ENCODE measurements around the gene DNAJC16. TPM values are rescaled to one million over a fixed set of nuclear protein-coding genes. Genes with fewer than 3 reads are reported as not detected.
"Not testable (repeated sequence)": the region's sequence is repeated elsewhere in the genome, so short reads cannot be mapped to it uniquely, and the experiment has no call there.

Gene DNAJC16
- total RNA-seq, 2 donors from 2014 or later: 23.1 to 31.6 TPM

GRCh38 chr1:15603050-15603965 is 76.7 kb downstream of the DNAJC16 start:
- Mint-ChIP-seq H3K9me3 (peaks cover 10% of the 10 kb centered on the region), H3K27me3 (ENCODE audit: insufficient read depth) (peaks cover 38% of the 10 kb centered on the region), H3K4me1 (peaks cover 2% of the 10 kb centered on the region), H3K4me3 (peak overlapping the region; percentile 70), H3K36me3 (ENCODE audit: low read depth) (no peaks in the 10 kb centered on the region), H3K27ac (peak overlapping the region; percentile 57)
- Histone ChIP-seq H3K27ac (ENCODE audit: low read depth, low read length) (no peak overlapping the region), H3K4me3 (ENCODE audit: low read length) (peak overlapping the region; percentile 80), H3K9ac (ENCODE audit: extremely low read depth, low read length, poor library complexity, severe bottlenecking) (peak overlapping the region; percentile 51), H3K36me3 (ENCODE audit: control insufficient read depth, insufficient read depth, low read length) (no peaks in the 10 kb centered on the region), H3K4me1 (ENCODE audit: control insufficient read depth, insufficient read depth, low read length) (no peaks in the 10 kb centered on the region), H3K27me3 (ENCODE audit: control insufficient read depth, insufficient read depth, low read length, poor library complexity, severe bottlenecking) (peaks cover 7% of the 10 kb centered on the region), H3K9me3 (ENCODE audit: control insufficient read depth, low read length) (no peaks in the 10 kb centered on the region)
- DNase-seq: peak; percentile 98
- TF ChIP-seq, protein P1, sequence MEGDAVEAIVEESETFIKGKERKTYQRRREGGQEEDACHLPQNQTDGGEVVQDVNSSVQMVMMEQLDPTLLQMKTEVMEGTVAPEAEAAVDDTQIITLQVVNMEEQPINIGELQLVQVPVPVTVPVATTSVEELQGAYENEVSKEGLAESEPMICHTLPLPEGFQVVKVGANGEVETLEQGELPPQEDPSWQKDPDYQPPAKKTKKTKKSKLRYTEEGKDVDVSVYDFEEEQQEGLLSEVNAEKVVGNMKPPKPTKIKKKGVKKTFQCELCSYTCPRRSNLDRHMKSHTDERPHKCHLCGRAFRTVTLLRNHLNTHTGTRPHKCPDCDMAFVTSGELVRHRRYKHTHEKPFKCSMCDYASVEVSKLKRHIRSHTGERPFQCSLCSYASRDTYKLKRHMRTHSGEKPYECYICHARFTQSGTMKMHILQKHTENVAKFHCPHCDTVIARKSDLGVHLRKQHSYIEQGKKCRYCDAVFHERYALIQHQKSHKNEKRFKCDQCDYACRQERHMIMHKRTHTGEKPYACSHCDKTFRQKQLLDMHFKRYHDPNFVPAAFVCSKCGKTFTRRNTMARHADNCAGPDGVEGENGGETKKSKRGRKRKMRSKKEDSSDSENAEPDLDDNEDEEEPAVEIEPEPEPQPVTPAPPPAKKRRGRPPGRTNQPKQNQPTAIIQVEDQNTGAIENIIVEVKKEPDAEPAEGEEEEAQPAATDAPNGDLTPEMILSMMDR (conservative IDR thresholded peaks at IDR 0.05): no peak
- 43 to 59% methylated on average over 48 to 56 of the region's 56 CpGs for WGBS, 2 experiments (ENCODE audit: insufficient coverage in 1 of 2, insufficient read length in 1 of 2)

DNA sequence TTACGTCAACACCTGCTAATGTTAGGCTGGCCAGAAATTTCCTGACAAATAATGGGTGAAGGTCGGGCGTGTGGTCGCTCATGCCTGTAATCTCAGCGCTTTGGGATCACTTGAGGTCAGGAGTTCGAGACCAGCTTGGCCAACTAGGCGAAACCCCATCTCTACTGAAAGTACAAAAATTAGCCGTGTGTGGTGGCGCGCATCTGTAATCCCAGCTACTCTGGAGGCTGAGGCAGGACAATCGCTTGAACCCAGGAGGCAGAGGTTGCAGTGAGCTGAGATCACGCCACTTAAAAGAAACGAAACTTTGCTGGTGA is 77.3 kb downstream of the DNAJC16 start:
- not testable (repeated sequence) for H3K9ac ChIP-seq (ENCODE audit: extremely low read depth, low read length, poor library complexity, severe bottlenecking); H3K4me1 Mint-ChIP-seq; H3K9me3 ChIP-seq (ENCODE audit: control insufficient read depth, low read length); H3K36me3 Mint-ChIP-seq (ENCODE audit: low read depth); H3K36me3 ChIP-seq (ENCODE audit: control insufficient read depth, insufficient read depth, low read length); H3K27ac ChIP-seq (ENCODE audit: low read depth, low read length); H3K27me3 ChIP-seq (ENCODE audit: control insufficient read depth, insufficient read depth, low read length, poor library complexity, severe bottlenecking); H3K4me1 ChIP-seq (ENCODE audit: control insufficient read depth, insufficient read depth, low read length); DNase-seq
- WGBS, 2 experiments (ENCODE audit: insufficient coverage in 1 of 2, insufficient read length in 1 of 2): 92 to 95% methylated on average over 13 of the region's 13 CpGs
- H3K4me3 ChIP-seq (ENCODE audit: low read length): peak overlapping the region; percentile 80
- Mint-ChIP-seq H3K27me3 (ENCODE audit: insufficient read depth) (peaks cover 35% of the 10 kb centered on the region), H3K4me3 (peak overlapping the region; percentile 70), H3K9me3 (peaks cover 10% of the 10 kb centered on the region), H3K27ac (peak overlapping the region; percentile 57)

DNA sequence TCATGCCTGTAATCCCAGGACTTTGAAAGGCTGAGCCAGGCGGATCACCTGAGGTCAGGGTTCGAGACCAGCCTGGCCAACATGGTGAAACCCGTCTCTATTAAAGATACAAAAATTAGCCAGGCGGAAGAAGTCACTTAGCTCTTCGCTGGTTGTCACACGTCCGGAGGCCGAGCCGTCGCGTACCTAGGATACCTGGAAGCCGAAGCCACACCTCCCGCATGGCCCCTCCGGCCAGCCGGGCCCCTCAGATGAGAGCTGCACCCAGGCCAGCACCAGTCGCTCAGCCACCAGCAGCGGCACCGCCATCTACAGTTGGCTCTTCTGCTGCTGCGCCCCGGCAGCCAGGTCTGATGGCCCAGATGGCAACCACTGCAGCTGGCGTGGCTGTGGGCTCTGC is 77.8 kb downstream of the DNAJC16 start:
- H3K4me3 Mint-ChIP-seq; H3K9ac ChIP-seq (ENCODE audit: extremely low read depth, low read length, poor library complexity, severe bottlenecking); H3K36me3 ChIP-seq (ENCODE audit: control insufficient read depth, insufficient read depth, low read length); H3K4me1 Mint-ChIP-seq; H3K4me3 ChIP-seq (ENCODE audit: low read length); H3K27ac ChIP-seq (ENCODE audit: low read depth, low read length); H3K9me3 ChIP-seq (ENCODE audit: control insufficient read depth, low read length); H3K27ac Mint-ChIP-seq; H3K27me3 ChIP-seq (ENCODE audit: control insufficient read depth, insufficient read depth, low read length, poor library complexity, severe bottlenecking); H3K36me3 Mint-ChIP-seq (ENCODE audit: low read depth); DNase-seq; H3K4me1 ChIP-seq (ENCODE audit: control insufficient read depth, insufficient read depth, low read length): not testable (repeated sequence)
- 93 to 95% methylated on average over 17 to 21 of the region's 21 CpGs for WGBS, 2 experiments (ENCODE audit: insufficient coverage in 1 of 2, insufficient read length in 1 of 2)
- H3K9me3 Mint-ChIP-seq: peaks cover 10% of the 10 kb centered on the region
- H3K27me3 Mint-ChIP-seq (ENCODE audit: insufficient read depth): peaks cover 36% of the 10 kb centered on the region
